ENCODE measurements around the gene PLEKHA7.

The PLEKHA7 gene

DNA sequence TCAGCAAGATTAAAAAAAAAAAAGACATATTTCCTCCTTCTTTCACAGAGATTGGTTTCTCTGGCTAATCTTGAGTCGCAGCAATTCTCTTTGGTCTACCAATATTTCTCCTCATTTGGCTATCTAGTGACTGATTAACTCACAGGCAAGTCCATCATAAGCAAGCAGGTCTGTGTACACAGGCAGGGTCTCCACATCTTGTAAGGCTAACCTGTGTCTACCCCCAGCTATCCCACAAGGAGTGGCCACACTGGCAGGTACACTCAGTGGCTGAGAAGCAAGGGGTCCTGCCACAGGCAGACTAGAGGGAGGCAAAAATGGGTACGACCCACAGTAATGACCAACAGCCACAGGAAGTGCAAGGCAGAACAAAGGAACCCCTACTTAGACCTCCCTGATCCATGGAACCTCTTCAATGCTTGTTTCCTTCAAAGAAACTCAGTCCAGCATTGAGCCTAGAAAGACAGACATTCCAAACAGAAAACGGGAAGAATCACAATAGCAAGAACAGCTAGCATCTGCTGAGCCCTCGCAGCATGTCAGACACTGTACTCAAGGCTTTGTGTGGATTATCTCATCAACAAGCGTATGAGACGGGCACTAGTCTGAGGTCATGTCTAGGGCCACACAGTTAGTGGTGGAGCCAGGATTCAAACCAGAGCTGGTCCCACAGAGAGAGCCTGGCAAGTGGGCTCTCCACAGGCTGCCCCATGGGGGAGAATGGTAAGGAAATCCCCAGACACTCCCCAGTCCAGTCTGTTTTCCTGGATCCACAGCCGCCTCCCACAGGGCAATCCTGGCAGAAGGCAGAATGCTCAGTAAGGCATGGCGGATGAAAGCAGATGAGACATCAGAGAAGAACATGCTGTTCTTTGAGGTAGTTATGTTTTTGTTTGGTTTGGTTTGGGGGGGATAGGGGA is 34.3 kb downstream of the PLEKHA7 start:
- Histone ChIP-seq H3K4me1 (ENCODE audit: low read depth, poor library complexity, severe bottlenecking) (peaks cover 53% of the 10 kb centered on the region), H4K20me1 (ENCODE audit: insufficient read depth) (no peaks in the 10 kb centered on the region), H3K9ac (no peak overlapping the region), H2AFZ (ENCODE audit: low read depth) (no peak overlapping the region), H3K36me3 (ENCODE audit: insufficient read depth) (no peaks in the 10 kb centered on the region), H3K4me3 (IDR thresholded peaks at IDR 0.05; ENCODE audit: insufficient read depth, low read depth, low read length) (no peak overlapping the region), H3K27me3 (ENCODE audit: insufficient read depth, low read depth) (no peaks in the 10 kb centered on the region), H3K79me2 (ENCODE audit: insufficient read depth, low read depth) (peaks cover 14% of the 10 kb centered on the region; the same call in 1 of the 2 replicates), H3K27ac (no peak overlapping the region), H3K4me2 (no peak overlapping the region)
- TF ChIP-seq, protein P1, sequence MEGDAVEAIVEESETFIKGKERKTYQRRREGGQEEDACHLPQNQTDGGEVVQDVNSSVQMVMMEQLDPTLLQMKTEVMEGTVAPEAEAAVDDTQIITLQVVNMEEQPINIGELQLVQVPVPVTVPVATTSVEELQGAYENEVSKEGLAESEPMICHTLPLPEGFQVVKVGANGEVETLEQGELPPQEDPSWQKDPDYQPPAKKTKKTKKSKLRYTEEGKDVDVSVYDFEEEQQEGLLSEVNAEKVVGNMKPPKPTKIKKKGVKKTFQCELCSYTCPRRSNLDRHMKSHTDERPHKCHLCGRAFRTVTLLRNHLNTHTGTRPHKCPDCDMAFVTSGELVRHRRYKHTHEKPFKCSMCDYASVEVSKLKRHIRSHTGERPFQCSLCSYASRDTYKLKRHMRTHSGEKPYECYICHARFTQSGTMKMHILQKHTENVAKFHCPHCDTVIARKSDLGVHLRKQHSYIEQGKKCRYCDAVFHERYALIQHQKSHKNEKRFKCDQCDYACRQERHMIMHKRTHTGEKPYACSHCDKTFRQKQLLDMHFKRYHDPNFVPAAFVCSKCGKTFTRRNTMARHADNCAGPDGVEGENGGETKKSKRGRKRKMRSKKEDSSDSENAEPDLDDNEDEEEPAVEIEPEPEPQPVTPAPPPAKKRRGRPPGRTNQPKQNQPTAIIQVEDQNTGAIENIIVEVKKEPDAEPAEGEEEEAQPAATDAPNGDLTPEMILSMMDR (conservative IDR thresholded peaks at IDR 0.05; ENCODE audit: low read depth, low read length) = no peak

DNA sequence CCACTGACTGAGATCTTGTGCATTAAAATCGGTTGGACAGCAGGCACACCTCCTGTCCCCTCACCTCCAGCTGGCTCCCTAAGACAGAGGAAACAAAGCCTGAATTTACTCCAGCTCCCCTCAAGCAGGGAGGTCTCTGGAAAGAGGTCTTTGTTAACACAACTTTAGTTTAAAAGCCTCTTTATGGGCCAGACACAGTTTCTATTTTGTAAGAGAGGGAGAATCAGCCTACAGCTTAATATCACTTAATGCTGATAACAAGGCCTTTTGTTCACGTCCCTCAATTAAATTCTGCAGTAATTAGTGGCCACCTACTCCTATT is 36.3 kb downstream of the PLEKHA7 start:
- Histone ChIP-seq H3K36me3 (ENCODE audit: insufficient read depth) (no peaks in the 10 kb centered on the region), H2AFZ (ENCODE audit: low read depth) (no peak overlapping the region), H3K4me1 (ENCODE audit: low read depth, poor library complexity, severe bottlenecking) (peaks cover 47% of the 10 kb centered on the region), H3K9ac (no peak overlapping the region), H3K27me3 (ENCODE audit: insufficient read depth, low read depth) (no peaks in the 10 kb centered on the region), H3K4me2 (no peak overlapping the region), H3K79me2 (ENCODE audit: insufficient read depth, low read depth) (peaks cover 14% of the 10 kb centered on the region; the same call in 1 of the 2 replicates), H3K4me3 (IDR thresholded peaks at IDR 0.05; ENCODE audit: insufficient read depth, low read depth, low read length) (no peak overlapping the region), H4K20me1 (ENCODE audit: insufficient read depth) (no peaks in the 10 kb centered on the region), H3K27ac (no peak overlapping the region)
- TF ChIP-seq, protein P1 (conservative IDR thresholded peaks at IDR 0.05; ENCODE audit: low read depth, low read length) = no peak

DNA sequence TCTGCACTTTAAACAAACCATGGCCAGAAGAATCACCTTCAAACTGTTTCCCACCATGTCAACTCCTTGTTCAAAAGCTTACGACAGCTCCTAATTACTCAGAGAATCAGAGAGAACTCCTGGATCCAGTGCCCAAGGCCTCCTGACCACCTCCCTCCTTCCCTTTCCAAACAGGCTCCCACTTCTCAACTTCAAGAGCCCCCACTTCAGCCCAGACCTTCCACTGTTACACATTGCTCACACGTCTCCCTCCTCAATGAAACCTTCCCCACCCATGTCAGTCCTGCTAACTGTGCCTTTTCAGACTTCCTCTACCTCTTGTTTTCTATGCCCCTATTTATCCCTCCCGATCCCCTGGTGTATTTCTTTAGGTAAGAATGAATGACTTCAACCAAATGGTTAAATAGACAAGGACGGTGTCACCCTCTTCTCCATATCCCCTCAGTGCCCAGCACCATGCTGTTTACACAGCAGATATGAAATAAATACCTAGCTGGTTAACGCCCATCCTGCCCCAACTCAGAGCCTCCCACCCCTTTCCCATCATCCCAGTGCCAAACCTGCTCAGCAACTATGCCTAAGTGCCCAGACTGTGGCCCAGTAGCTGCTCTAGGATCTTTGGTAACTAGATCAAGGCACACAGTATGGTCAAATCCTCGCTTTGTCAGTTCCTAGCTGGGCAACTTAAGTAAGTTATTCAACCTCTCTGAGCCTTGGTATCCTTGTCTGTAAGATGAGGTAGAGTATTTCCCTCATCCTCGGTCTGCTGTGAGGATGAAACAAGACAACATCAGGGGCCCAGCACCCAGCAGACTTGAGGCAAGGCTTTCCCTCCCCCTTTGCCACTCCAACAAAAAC is 36.8 kb downstream of the PLEKHA7 start:
- H3K27me3 ChIP-seq (ENCODE audit: insufficient read depth, low read depth) = no peaks in the 10 kb centered on the region
- H3K79me2 ChIP-seq (ENCODE audit: insufficient read depth, low read depth) = peaks cover 14% of the 10 kb centered on the region; the same call in 1 of the 2 replicates
- H3K36me3 ChIP-seq (ENCODE audit: insufficient read depth) = no peaks in the 10 kb centered on the region
- peaks cover 47% of the 10 kb centered on the region for H3K4me1 ChIP-seq (ENCODE audit: low read depth, poor library complexity, severe bottlenecking)
- no peaks in the 10 kb centered on the region for H4K20me1 ChIP-seq (ENCODE audit: insufficient read depth)
- H3K27ac ChIP-seq = no peak overlapping the region
- H3K9ac ChIP-seq = no peak overlapping the region
- H2AFZ ChIP-seq (ENCODE audit: low read depth) = no peak overlapping the region
- H3K4me2 ChIP-seq = no peak overlapping the region
- TF ChIP-seq, protein P1 (conservative IDR thresholded peaks at IDR 0.05; ENCODE audit: low read depth, low read length) = no peak
- no peak overlapping the region for H3K4me3 ChIP-seq (IDR thresholded peaks at IDR 0.05; ENCODE audit: insufficient read depth, low read depth, low read length)

DNA sequence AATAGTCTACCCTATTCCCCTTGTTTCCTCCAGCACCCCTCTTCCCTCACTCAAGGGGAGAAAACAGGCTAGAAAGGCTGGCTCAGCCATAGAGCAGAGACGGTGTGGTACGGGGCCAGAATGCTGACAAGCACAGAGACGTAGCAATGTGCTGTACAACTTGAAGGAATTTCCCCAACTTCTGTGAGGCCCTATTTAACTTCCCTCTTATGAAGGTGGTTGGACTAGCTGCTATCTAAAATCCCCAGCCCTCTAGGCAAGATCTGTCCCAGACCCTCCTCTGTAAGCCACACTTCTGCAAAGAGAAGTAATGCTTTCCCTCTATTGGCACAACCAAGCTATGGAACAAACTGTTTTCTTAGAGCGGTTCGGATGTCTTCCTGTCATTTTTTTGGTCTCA is 37.8 kb downstream of the PLEKHA7 start:
- no peak overlapping the region; the same call in 1 of the 2 replicates for H3K4me2 ChIP-seq
- H2AFZ ChIP-seq (ENCODE audit: low read depth) = no peak overlapping the region
- no peak overlapping the region for H3K9ac ChIP-seq
- H3K4me3 ChIP-seq (IDR thresholded peaks at IDR 0.05; ENCODE audit: insufficient read depth, low read depth, low read length) = no peak overlapping the region
- TF ChIP-seq, protein P1 (conservative IDR thresholded peaks at IDR 0.05; ENCODE audit: low read depth, low read length) = no peak
- peaks cover 14% of the 10 kb centered on the region; the same call in 1 of the 2 replicates for H3K79me2 ChIP-seq (ENCODE audit: insufficient read depth, low read depth)
- H3K27me3 ChIP-seq (ENCODE audit: insufficient read depth, low read depth) = no peaks in the 10 kb centered on the region
- H3K36me3 ChIP-seq (ENCODE audit: insufficient read depth) = no peaks in the 10 kb centered on the region
- H3K27ac ChIP-seq = no peak overlapping the region
- no peaks in the 10 kb centered on the region for H4K20me1 ChIP-seq (ENCODE audit: insufficient read depth)
- peaks cover 41% of the 10 kb centered on the region for H3K4me1 ChIP-seq (ENCODE audit: low read depth, poor library complexity, severe bottlenecking)
